Measurements from ENCODE around the gene ART4.

Gene ART4

GRCh38 chr12:14850929-14851663 is 7.8 kb upstream of the ART4 start:
- no peak for FAIRE-seq

- no peak for FAIRE-seq
Measured at GRCh38 chr12:14849661-14850060, 6.3 kb upstream of the ART4 start.

- no peak for FAIRE-seq
Measured at GRCh38 chr12:14846876-14847580, 3.7 kb upstream of the ART4 start.

- no peak for FAIRE-seq
Measured at GRCh38 chr12:14846042-14846587, 2.8 kb upstream of the ART4 start.

GRCh38 chr12:14845350-14845750 is 2.0 kb upstream of the ART4 start:
- no peak for FAIRE-seq

- FAIRE-seq = no peak
Measured at GRCh38 chr12:14844401-14844800, 1.1 kb upstream of the ART4 start.

- FAIRE-seq = peak; percentile 28
Measured at GRCh38 chr12:14842315-14842714, 1.0 kb downstream of the ART4 start.

- FAIRE-seq = no peak
Measured at GRCh38 chr12:14841761-14842160, 1.6 kb downstream of the ART4 start.

- FAIRE-seq = no peak
Measured at GRCh38 chr12:14840616-14841015, 2.7 kb downstream of the ART4 start.

- no peak for FAIRE-seq
Measured at GRCh38 chr12:14839262-14839661, 4.1 kb downstream of the ART4 start.

- FAIRE-seq = no peak
Measured at GRCh38 chr12:14836336-14837210, 6.8 kb downstream of the ART4 start.

GRCh38 chr12:14834509-14834908 is 8.8 kb downstream of the ART4 start:
- no peak for FAIRE-seq

GRCh38 chr12:14833952-14834351 is 9.4 kb downstream of the ART4 start:
- FAIRE-seq = no peak

GRCh38 chr12:14833336-14833735 is 10.0 kb downstream of the ART4 start:
- FAIRE-seq = no peak

GRCh38 chr12:14828892-14829291 is 14.4 kb downstream of the ART4 start:
- no peak for FAIRE-seq

- no peak for FAIRE-seq
Measured at GRCh38 chr12:14827043-14827442, 16.3 kb downstream of the ART4 start.

- FAIRE-seq = no peak
Measured at GRCh38 chr12:14826491-14826890, 16.8 kb downstream of the ART4 start.

GRCh38 chr12:14825256-14825655 is 18.1 kb downstream of the ART4 start:
- FAIRE-seq = no peak

GRCh38 chr12:14824012-14824634 is 19.2 kb downstream of the ART4 start:
- no peak for FAIRE-seq

- no peak for FAIRE-seq
Measured at GRCh38 chr12:14814014-14814413, 29.3 kb downstream of the ART4 start, which contains the start of gene SMCO3. TSS of gene SMCO3 (minus strand) at chr12:14814182. CDS start at chr12:14806680, 7,502 bp downstream.

GRCh38 chr12:14811486-14811885 is 31.8 kb downstream of the ART4 start:
- FAIRE-seq = no peak

GRCh38 chr12:14810953-14811483 is 32.3 kb downstream of the ART4 start:
- no peak for FAIRE-seq
